ENCODE measurements around the gene EMB. TPM values are rescaled to one million over a fixed set of nuclear protein-coding genes. Genes with fewer than 3 reads are reported as not detected.
"Not testable (repeated sequence)": the region's sequence is repeated elsewhere in the genome, so short reads cannot be mapped to it uniquely, and the experiment has no call there.

The EMB gene
- total RNA-seq, 4 donors from 2014 or later, result 40.2 to 66.1 (median 46.1) TPM

GRCh38 chr5:50365426-50366251 is 75.4 kb downstream of the EMB start:
- no peak for DNase-seq (ENCODE audit: low spot score)
- no peak for ATAC-seq (ENCODE audit: low FRiP score)
- no peak for TF ChIP-seq CTCF (IDR thresholded peaks at IDR 0.05)

- not testable (repeated sequence) for DNase-seq (ENCODE audit: low spot score); ATAC-seq (ENCODE audit: low FRiP score)
Observed at GRCh38 chr5:50364535-50365309, 76.4 kb downstream of the EMB start.

GRCh38 chr5:50359187-50359586 is 81.9 kb downstream of the EMB start:
- no peak for TF ChIP-seq CTCF (IDR thresholded peaks at IDR 0.05)
- DNase-seq (ENCODE audit: low spot score) (no peak), ATAC-seq (ENCODE audit: low FRiP score) (no peak)

GRCh38 chr5:50352382-50352781 is 88.7 kb downstream of the EMB start:
- no peak for TF ChIP-seq CTCF (IDR thresholded peaks at IDR 0.05)
- DNase-seq (ENCODE audit: low spot score), result no peak
- no peak for ATAC-seq (ENCODE audit: low FRiP score)

Other genes with a start within 250 kb of the EMB start
- gene PARP8, start 225.3 kb upstream of the EMB start, total RNA-seq, result 10 to 100 TPM; 28.9 to 38.1 (median 29.7) TPM

Data from omental fat pad (tissue), 4 donors.